GM04504 (cell line): ENCODE data around the gene LARGE1.

Source experiments
- DNase-seq: peaks from one replicate; pipeline ENCODE4 v3.0.0-alpha.2; 2012; ENCODE audit warnings: low read depth

LARGE1 gene

GRCh38 chr22:33315117-33315516 is 605.2 kb downstream of the LARGE1 start:
- no peak for DNase-seq

GRCh38 chr22:33314316-33314715 is 606.0 kb downstream of the LARGE1 start:
- no peak for DNase-seq

GRCh38 chr22:33303099-33303498 is 617.2 kb downstream of the LARGE1 start:
- DNase-seq = no peak

- DNase-seq = no peak
These were observed 617.7 kb downstream of the LARGE1 start for GRCh38 chr22:33302549-33302948.

GRCh38 chr22:33302049-33302545 is 618.2 kb downstream of the LARGE1 start:
- peak; percentile 40 for DNase-seq

GRCh38 chr22:33300165-33300564 is 620.1 kb downstream of the LARGE1 start:
- DNase-seq = no peak

- DNase-seq = no peak
These were observed 620.9 kb downstream of the LARGE1 start for GRCh38 chr22:33299245-33299956.

- DNase-seq = no peak
These were observed 623.3 kb downstream of the LARGE1 start for GRCh38 chr22:33296941-33297340.

- DNase-seq = no peak
These were observed 632.2 kb downstream of the LARGE1 start for GRCh38 chr22:33288078-33288477.

GRCh38 chr22:33275073-33275443 is 645.2 kb downstream of the LARGE1 start:
- DNase-seq = no peak

GRCh38 chr22:33274214-33275072 is 645.8 kb downstream of the LARGE1 start:
- no peak for DNase-seq

- no peak for DNase-seq
These were observed 647.4 kb downstream of the LARGE1 start for GRCh38 chr22:33272871-33273270.

- no peak for DNase-seq
These were observed 648.1 kb downstream of the LARGE1 start for GRCh38 chr22:33272180-33272579.

GRCh38 chr22:33271390-33272161 is 648.7 kb downstream of the LARGE1 start:
- DNase-seq = no peak

GRCh38 chr22:33270596-33270995 is 649.7 kb downstream of the LARGE1 start:
- no peak for DNase-seq

GRCh38 chr22:33261699-33262098 is 658.6 kb downstream of the LARGE1 start:
- no peak for DNase-seq

GRCh38 chr22:33260498-33260897 is 659.8 kb downstream of the LARGE1 start:
- no peak for DNase-seq

- DNase-seq = no peak
These were observed 664.5 kb downstream of the LARGE1 start for GRCh38 chr22:33255791-33256190.

GRCh38 chr22:33248948-33249347 is 671.3 kb downstream of the LARGE1 start:
- DNase-seq = no peak

- DNase-seq = no peak
These were observed 672.5 kb downstream of the LARGE1 start for GRCh38 chr22:33247758-33248157.

- no peak for DNase-seq
These were observed 678.2 kb downstream of the LARGE1 start for GRCh38 chr22:33242078-33242477.

GRCh38 chr22:33240888-33241475 is 679.3 kb downstream of the LARGE1 start:
- DNase-seq = peak; percentile 7
